Lung microvascular endothelial cell (primary cell): Measurements from ENCODE around the gene CTNNA1. TPM values are rescaled to one million over a fixed set of nuclear protein-coding genes. Genes with fewer than 3 reads are reported as not detected.
A peak's percentile ranks its signal among the peaks of the same experiment; 100 is the strongest.

Experiments used
- DNase-seq, 2 donors: peaks; one replicate each; pipeline versions ENCODE4 v3.0.0 to v3.0.0-alpha.2; 2010; ENCODE audit warnings: low read depth in 2 of 2
- total RNA-seq: library from RNA; depleted of rRNA; stranded (reverse); fragments of >200 nt; gene quantifications from 2 replicates; pipeline ENCODE4 v1.2.1, GENCODE V29; 2014

CTNNA1 gene
- total RNA-seq, 1 donor from 2014 or later, result 529 TPM

GRCh38 chr5:138964647-138965201, 211.5 kb downstream of the CTNNA1 start:
- DNase-seq, result no peak

GRCh38 chr5:138965626-138966025, 212.4 kb downstream of the CTNNA1 start:
- no peak for DNase-seq

DNA sequence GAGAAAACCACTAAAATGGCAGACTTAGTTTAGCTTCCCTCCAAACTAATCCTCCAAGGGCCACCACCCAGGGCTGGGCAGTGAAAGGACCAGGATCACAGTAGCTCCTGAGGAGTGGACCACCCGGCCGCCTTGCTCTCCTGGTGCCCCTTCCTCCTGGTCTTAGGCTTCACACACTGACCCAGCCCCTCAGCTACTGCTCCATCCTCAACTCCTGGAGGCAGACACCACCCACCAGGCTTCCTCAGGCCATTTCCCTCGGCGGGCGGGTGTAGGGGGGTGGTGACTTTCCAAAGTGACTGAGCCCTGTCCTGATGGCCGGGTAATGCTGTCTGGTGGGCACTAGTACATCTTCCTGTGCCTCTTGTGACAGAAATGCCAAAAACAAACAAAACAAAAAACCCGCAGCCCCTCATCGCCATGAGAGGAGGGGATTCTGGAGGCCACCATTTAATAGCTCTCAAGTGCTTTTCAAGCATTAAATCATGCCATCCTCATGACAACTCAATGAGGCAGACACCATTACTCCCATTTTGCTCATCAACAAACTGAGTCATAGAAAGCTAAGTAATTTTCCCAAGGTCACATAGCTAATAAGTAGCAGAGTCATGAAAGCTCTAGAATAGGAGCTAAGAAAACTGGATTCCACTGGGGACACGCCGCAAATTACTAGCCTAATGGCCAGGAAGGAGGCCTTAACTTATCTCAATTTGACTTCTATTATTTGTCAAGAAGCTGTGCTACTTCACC, 213.2 kb downstream of the CTNNA1 start:
- DNase-seq, result no peak

- peak in 1 of 2 donors; percentile 22 for DNase-seq
Observed at GRCh38 chr5:138967791-138968448, 214.7 kb downstream of the CTNNA1 start.

GRCh38 chr5:138968601-138969000, 215.4 kb downstream of the CTNNA1 start:
- DNase-seq, result no peak

DNA sequence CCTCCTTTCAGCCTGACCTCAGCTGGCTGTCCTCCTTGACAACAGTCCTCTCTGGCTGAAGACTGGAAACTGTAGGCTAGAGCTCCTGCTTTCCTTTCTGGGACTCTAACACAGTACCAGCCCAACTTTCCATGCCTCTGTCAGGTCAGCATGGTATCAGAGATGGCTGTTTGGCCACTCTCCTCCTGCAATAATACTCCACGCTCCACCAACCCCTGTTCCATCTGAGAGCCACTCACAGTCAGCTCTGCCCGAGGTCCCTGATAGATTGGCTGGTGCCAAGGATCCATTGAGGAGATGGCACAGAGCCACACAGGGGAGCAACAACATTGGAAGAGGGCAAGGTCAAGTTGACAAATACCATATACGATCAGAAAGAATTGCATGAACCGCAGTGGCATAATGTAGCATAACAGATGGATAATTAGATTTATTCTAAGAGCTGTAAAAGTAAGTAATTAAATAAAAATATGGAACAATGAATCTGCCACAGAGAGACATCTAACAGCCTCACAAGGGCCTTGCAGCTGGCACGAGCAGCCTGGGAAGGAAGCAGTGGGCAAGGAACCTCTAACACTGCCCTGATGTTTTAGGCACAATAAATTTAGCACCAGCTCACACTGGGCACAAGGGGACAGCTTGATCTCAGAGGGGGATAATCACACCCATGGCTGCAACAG, 216.2 kb downstream of the CTNNA1 start:
- no peak for DNase-seq

DNA sequence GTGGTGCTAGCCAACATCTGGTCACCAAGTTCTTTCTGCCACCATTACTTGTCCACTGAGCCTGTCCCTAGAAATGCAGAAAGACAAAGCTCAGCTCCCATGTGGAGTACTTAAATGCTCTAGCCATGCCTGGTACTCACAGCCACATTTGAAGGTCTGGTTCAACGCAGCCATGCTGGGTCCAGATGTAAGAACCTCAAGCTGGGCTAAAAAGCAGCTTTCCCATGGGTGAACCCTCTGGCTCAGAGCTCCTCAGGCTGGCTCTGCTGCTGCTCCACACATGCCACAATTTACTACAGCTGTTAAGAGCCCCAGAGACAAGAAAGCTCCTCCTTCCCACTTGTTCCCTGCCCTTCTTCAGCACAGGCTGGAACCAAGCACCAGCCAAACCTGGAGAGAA, 219.0 kb downstream of the CTNNA1 start:
- DNase-seq, result no peak

DNA sequence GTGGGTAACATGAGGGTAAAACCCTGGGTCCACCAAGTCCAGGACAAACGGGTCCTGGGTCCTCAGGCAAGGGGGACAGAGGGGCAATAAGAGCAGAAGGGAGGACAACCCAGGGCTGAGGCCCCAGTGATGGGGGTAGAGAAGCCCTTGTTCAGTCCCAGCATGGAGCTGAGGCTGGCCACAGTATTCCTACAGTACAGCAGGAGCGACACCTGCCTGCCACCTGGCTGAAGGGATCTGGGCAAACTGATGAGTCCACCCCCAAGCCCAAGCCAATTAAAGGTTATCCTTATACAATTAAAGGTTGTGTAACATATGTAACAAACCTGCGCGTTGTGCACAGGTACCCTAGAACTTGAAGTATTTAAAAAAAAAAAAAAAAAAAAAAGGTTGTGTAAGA, 219.6 kb downstream of the CTNNA1 start:
- DNase-seq, result no peak

- peak; percentile 87 to 94 for DNase-seq
Observed at GRCh38 chr5:138974227-138975063, 221.2 kb downstream of the CTNNA1 start.

- peak; percentile 32 to 91 for DNase-seq
Observed at GRCh38 chr5:138975098-138975847, 222.0 kb downstream of the CTNNA1 start.

GRCh38 chr5:138978080-138978479, 224.9 kb downstream of the CTNNA1 start:
- no peak for DNase-seq

DNA sequence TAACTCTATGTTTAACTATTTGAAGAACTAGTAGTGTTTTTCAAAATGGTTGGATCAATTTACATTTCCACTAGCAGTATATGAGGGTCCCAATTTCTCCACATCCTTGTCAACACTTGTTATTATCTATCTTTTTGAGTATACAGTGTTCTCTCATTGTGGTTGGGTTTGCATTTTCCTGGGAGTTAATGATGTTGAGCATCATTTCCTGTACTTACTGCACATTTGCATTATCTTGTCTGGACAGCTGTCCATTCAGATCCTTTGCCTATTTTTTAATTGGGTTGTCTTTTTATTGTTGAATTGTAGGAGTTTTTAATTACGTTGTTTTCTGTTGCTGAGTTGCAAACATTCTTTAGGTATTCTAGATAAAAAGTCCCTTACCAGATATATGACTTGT, 225.4 kb downstream of the CTNNA1 start:
- DNase-seq, result no peak

DNA sequence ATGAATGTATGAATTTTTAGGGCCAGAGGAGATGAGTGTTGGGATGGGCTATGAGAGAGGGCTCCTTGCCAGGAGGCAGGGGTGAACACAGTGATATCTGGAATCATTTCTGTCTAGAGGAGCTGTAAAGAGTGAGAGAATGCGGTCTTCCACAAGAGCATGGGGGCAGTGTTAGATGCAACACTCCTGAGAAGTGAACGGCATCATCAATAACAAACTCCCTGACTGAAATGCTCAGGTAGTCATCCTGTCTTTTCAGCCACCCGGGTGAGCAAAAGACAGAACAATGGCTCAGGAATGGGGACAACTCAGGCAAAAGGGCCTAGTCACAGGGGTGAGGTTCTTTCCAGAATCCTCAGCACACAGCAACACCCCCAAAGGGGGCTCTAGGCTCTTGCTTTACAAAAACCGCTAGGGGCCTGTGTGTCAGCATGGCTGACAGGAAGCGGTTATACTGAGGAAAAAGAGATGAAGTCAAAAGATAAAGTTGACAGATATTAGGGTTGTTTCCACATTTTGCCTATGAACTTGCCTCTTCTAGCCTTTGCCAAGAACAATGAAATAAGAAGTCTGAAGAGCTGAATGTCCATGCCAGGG, 226.6 kb downstream of the CTNNA1 start:
- no peak for DNase-seq

DNA sequence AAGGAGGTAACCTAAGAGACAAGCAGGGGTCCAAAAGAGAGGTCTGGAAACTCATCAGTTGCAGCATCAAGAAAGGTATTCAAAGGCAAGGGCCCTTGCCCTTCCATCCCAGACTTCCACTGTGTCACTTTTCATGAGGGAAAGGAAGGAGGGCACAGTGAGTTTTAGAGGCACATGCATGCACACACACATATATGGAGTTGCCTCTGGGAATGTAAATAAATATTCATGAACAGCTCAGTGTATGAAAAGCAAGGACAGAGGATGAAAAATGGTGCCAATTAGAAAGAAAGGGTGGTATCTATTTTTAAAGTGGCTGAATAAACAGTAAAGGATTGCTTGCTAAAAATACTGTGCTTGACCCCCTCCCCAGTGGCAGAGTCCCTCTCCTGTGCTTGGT, 227.2 kb downstream of the CTNNA1 start:
- no peak for DNase-seq

DNA sequence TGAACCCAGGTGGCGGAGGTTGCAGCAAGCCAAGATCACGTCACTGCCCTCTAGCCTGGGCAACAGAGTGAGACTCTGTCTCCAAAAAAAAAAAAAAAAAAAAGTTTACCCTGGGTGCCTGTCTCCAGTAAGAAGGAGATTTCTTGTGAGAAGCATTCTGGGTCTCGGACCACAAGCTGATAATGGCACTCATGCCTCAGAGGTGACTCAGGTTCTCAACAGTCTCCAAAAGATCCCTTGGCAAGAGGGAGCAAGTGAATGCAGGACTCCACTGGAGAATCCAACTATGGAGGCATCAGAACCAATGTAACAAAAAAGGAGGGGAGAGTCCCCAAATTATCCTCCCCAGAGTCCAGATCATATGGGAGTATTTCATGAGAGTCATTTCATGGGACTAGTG, 227.9 kb downstream of the CTNNA1 start:
- no peak for DNase-seq

DNA sequence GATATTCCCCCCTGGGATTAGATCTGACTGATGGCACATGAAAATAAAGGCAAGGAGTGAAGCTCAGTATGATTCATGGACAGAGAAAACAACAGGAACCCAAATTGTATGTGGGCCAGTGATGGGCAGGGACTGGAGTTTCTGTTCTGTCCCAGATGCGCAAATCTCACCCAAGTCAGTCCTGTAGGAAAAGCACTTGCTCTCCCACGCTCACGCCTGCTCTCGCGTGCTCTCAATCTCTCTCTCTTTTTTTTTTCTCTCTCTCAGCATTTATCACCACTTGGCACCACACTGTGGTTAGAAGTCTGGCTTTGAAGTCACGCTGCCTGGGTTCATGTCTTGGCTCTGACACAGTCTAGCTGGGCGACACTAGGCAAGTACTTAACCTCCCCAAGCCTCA, 228.4 kb downstream of the CTNNA1 start:
- no peak for DNase-seq

DNA sequence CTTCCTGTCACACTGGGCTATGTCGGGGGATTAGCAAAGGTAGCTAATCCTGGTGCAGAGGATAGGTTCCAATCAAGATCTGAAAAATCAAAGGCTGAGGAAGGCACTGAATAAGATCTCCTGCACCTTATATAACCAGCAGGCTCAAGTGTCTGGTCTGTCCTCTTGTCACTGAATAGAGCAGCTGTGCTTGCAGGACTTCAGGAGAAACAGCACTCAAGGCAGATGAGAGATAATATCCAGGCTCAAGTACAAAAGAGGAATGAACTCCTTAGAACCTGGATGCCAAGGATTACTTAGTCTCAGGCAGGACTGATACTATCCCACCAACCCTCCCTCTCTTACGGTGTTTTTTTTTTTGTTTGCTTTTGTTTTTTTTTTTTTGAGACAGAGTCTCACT, 230.8 kb downstream of the CTNNA1 start:
- no peak for DNase-seq
